ENCODE results near the gene ACOT2. TPM values are rescaled to one million over a fixed set of nuclear protein-coding genes. Genes with fewer than 3 reads are reported as not detected.

ACOT2 gene
- total RNA-seq, 6 donors from 2014 or later, result 24.0 to 119 (median 46.7) TPM

DNA sequence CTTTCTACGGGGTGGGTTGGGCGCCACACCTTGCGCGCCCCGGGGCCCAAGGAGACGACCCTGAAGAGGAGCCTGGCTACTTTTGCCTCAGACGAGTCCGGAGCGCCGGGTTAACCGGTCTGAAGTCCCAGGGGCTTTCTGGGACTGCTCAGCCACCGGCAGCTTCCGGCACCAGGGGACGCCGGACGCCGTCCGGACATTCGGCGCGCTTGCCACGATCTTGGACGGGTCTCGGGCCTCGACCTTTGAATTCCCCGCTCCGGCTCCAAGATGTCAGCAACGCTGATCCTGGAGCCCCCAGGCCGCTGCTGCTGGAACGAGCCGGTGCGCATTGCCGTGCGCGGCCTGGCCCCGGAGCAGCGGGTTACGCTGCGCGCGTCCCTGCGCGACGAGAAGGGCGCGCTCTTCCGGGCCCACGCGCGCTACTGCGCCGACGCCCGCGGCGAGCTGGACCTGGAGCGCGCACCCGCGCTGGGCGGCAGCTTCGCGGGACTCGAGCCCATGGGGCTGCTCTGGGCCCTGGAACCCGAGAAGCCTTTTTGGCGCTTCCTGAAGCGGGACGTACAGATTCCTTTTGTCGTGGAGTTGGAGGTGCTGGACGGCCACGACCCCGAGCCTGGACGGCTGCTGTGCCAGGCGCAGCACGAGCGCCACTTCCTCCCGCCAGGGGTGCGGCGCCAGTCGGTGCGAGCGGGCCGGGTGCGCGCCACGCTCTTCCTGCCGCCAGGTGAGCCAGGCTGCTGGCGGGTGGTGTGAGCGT is 22.9 kb downstream of the ACOT2 start, which contains the start of gene ACOT4:
TSS of gene ACOT4 (plus strand) at position 184 of the 760 bp plus-strand sequence. CDS start at position 271, 87 bp downstream.
- peak; percentile 84 to 93 for ATAC-seq (ENCODE audit: low FRiP score in 2 of 2)
- Histone ChIP-seq H3K27me3 (no peaks in the 10 kb centered on the region), H3K9me3 (no peaks in the 10 kb centered on the region), H3K4me1 (peaks cover 3 to 17% (median 9%) of the 10 kb centered on the region in 4 donors), H3K36me3 (no peaks in the 10 kb centered on the region), H3K27ac (peak within 1 kb of the TSS in 3 of 4 donors; percentile 46 to 75 (median 48)), H3K4me3 (peak within 1 kb of the TSS; percentile 62 to 79 (median 70))
- TF ChIP-seq POLR2A (IDR thresholded peaks at IDR 0.05) (peak in 1 of 4 donors; percentile 42), POLR2AphosphoS5 (IDR thresholded peaks at IDR 0.05) (no peak), CTCF (IDR thresholded peaks at IDR 0.05) (peak in 3 of 6 experiments; percentile 27 to 56 (median 34)), EP300 (IDR thresholded peaks at IDR 0.05) (no peak)
- WGBS, 2 donors, result 3 to 12% methylated on average over 14 to 52 of the region's 89 CpGs
- peak; percentile 23 to 92 for DNase-seq

GRCh38 chr14:73594491-73594890 is 25.5 kb downstream of the ACOT2 start:
- ATAC-seq (ENCODE audit: low FRiP score in 2 of 2), result no peak
- no peaks in the 10 kb centered on the region for H3K27me3 ChIP-seq
- WGBS, 2 donors, result 84 to 91% methylated on average over 9 of the region's 9 CpGs

DNA sequence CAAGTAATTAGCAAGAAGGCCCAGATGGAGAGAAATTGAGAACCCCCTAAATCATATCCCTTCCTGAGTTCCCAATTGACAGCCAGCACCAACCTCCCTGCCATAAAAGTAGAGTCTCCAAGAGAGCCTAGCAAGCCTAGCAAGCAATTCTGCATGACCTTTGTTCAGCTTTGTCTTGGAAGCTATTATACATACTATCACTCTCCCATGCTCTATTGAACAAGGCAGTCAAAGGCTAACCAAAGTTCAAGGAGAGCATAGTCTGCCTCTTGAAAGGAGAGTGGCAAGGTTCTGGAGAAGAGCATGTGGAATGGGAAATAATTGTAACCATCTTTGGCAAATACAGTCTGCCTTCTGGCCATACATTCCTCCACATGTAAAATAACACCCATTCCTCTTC is 30.5 kb downstream of the ACOT2 start:
- H3K27me3 ChIP-seq, result no peaks in the 10 kb centered on the region
- H3K9me3 ChIP-seq, result no peaks in the 10 kb centered on the region
- H3K36me3 ChIP-seq, result no peaks in the 10 kb centered on the region
- DNase-seq (no peak), ATAC-seq (ENCODE audit: low FRiP score in 2 of 2) (no peak)
- H3K4me1 ChIP-seq, result no peaks in the 10 kb centered on the region
- TF ChIP-seq CTCF (IDR thresholded peaks at IDR 0.05) (no peak), POLR2A (IDR thresholded peaks at IDR 0.05) (no peak), POLR2AphosphoS5 (IDR thresholded peaks at IDR 0.05) (no peak), EP300 (IDR thresholded peaks at IDR 0.05) (no peak)
- H3K4me3 ChIP-seq, result no peak overlapping the region
- H3K27ac ChIP-seq, result no peak overlapping the region

More at GRCh38 chr14:73594491-73594890, 25.5 kb downstream of the ACOT2 start:
- peaks cover 3 to 17% (median 9%) of the 10 kb centered on the region in 4 donors for H3K4me1 ChIP-seq
- H3K27ac ChIP-seq, result no peak overlapping the region
- no peak overlapping the region for H3K4me3 ChIP-seq
- no peak for TF ChIP-seq POLR2A (IDR thresholded peaks at IDR 0.05)
- TF ChIP-seq CTCF (IDR thresholded peaks at IDR 0.05), result no peak
- no peak for TF ChIP-seq POLR2AphosphoS5 (IDR thresholded peaks at IDR 0.05)
- TF ChIP-seq EP300 (IDR thresholded peaks at IDR 0.05), result no peak
- no peaks in the 10 kb centered on the region for H3K9me3 ChIP-seq
- H3K36me3 ChIP-seq, result no peaks in the 10 kb centered on the region
- DNase-seq, result no peak

DNA sequence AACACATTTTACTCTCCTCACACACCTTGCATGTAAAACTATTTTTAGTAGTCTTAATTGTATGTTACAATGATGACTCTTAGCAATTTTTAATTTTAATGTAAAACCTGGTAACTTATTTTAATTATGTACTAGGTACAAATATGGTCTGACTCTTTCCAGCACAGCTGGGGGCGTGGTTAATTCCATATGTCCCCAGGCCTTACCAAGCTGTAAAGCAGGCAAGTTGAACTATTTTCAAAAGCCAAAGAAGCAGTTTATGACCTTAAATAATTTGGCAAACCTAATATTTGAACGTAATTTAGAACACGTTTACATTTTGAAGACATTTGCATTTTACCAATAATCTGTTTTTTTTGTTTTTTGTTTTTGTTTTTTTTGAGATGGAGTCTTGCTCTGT is 34.0 kb downstream of the ACOT2 start:
- Histone ChIP-seq H3K36me3 (no peaks in the 10 kb centered on the region), H3K27ac (no peak overlapping the region), H3K4me1 (no peaks in the 10 kb centered on the region), H3K9me3 (no peaks in the 10 kb centered on the region), H3K4me3 (no peak overlapping the region), H3K27me3 (no peaks in the 10 kb centered on the region)
- 87 to 88% methylated on average over 3 of the region's 3 CpGs for WGBS, 2 donors
- TF ChIP-seq CTCF (IDR thresholded peaks at IDR 0.05), result no peak
- no peak for TF ChIP-seq POLR2A (IDR thresholded peaks at IDR 0.05)
- no peak for TF ChIP-seq EP300 (IDR thresholded peaks at IDR 0.05)
- TF ChIP-seq POLR2AphosphoS5 (IDR thresholded peaks at IDR 0.05), result no peak
- DNase-seq, result no peak
- no peak for ATAC-seq (ENCODE audit: low FRiP score in 2 of 2)

All from upper lobe of left lung (tissue), 6 donors.